PC-3 (cell line): ENCODE measurements around the gene NEUROG1. TPM values are rescaled to one million over a fixed set of nuclear protein-coding genes. Genes with fewer than 3 reads are reported as not detected.

Source experiments
- ATAC-seq: fragments of 200-7000 bp; cut with Tn5 transposase; 2 replicates; pipeline ENCODE4 v1.9.1; 2020; ENCODE audit warnings: mild to moderate bottlenecking, moderate library complexity
- BruUV-seq: library from RNA; stranded (reverse); fragments of 400-500 nt; replicated peaks from 2 replicates; lab custom pipeline; 2021; lab: Mats Ljungman, UMichigan
- CTCF ChIA-PET: fragments of 300-600 bp; sonication (Branson Sonifier 250); formaldehyde crosslinking; loops from one replicate; lab custom pipeline; 2022; ENCODE audit warnings: antibody characterized with exemption; lab: Charles Lee
- POLR2A ChIA-PET: fragments of 300-600 bp; sonication (Branson Sonifier 250); formaldehyde crosslinking; loops from one replicate; lab custom pipeline; 2022; ENCODE audit warnings: antibody characterized with exemption; ENCODE audit not compliant: unreplicated experiment; lab: Charles Lee
- DNase-seq: peaks from one replicate; pipeline ENCODE4 v3.0.0-alpha.2; 2015
- H2AFZ ChIP-seq: fragments of 300-600 bp; sonication (generic); 2 replicates; pipeline ENCODE4 v1.6.0; 2016; ENCODE audit warnings: antibody characterized with exemption, low read length
- H3F3A ChIP-seq: fragments of 300-600 bp; sonication (generic); one replicate; pipeline ENCODE4 v1.6.0; 2017; ENCODE audit warnings: antibody characterized with exemption, low read length, control low read depth, mild to moderate bottlenecking; ENCODE audit not compliant: unreplicated experiment
- H3K27ac ChIP-seq: fragments of 300-600 bp; sonication (generic); 2 replicates; pipeline ENCODE4 v1.5.1; 2016; ENCODE audit warnings: mild to moderate bottlenecking, low read length
- H3K27me3 ChIP-seq: fragments of 300-600 bp; sonication (generic); 2 replicates; pipeline ENCODE4 v1.6.1; 2016; ENCODE audit warnings: low read length, mixed read lengths
- H3K36me3 ChIP-seq: fragments of 300-600 bp; sonication (generic); 2 replicates; pipeline ENCODE4 v1.6.1; 2016; ENCODE audit warnings: low read depth, mixed run types, low read length, mixed read lengths
- H3K4me1 ChIP-seq: fragments of 300-600 bp; sonication (generic); 2 replicates; pipeline ENCODE4 v1.5.1; 2016; ENCODE audit warnings: low read length; ENCODE audit not compliant: insufficient read depth
- H3K4me2 ChIP-seq: fragments of 300-600 bp; sonication (generic); 2 replicates; pipeline ENCODE4 v1.6.0; 2016; ENCODE audit warnings: low read length
- H3K4me3 ChIP-seq: fragments of 300-600 bp; sonication (generic); 2 replicates; pipeline ENCODE4 v1.5.1; 2016; ENCODE audit warnings: mild to moderate bottlenecking, low read length, mixed read lengths
- H3K79me2 ChIP-seq: fragments of 300-600 bp; sonication (generic); 2 replicates; pipeline ENCODE4 v1.6.1; 2017; ENCODE audit warnings: low read length, mixed read lengths
- H3K9ac ChIP-seq: fragments of 300-600 bp; sonication (generic); 2 replicates; pipeline ENCODE4 v1.6.0; 2016; ENCODE audit warnings: mild to moderate bottlenecking, low read length
- H3K9me2 ChIP-seq: fragments of 300-600 bp; sonication (generic); replicated peaks from 2 replicates; pipeline ENCODE4 v1.6.1; 2016; ENCODE audit warnings: mixed run types, low read length, mixed read lengths
- H3K9me3 ChIP-seq: fragments of 300-600 bp; sonication (generic); 2 replicates; pipeline ENCODE4 v1.6.1; 2016; ENCODE audit warnings: low read length, mixed read lengths
- H4K20me1 ChIP-seq: fragments of 300-600 bp; sonication (generic); 2 replicates; pipeline ENCODE4 v1.6.1; 2016; ENCODE audit warnings: low read length, mixed read lengths
- CTCF ChIP-seq: fragments of 300-600 bp; sonication (generic); conservative IDR thresholded peaks from 2 replicates; pipeline ENCODE4 v1.5.1; 2017; ENCODE audit warnings: antibody characterized with exemption, low read depth, mild to moderate bottlenecking, low read length
- EZH2 ChIP-seq: fragments of 300-600 bp; sonication (generic); IDR thresholded peaks from one replicate; pipeline ENCODE4 v1.6.1; 2017; ENCODE audit warnings: antibody characterized with exemption, mild to moderate bottlenecking, low read length; ENCODE audit not compliant: unreplicated experiment
- EZH2phosphoT487 ChIP-seq: fragments of 300-600 bp; sonication (generic); IDR thresholded peaks from 2 replicates; pipeline ENCODE4 v1.6.1; 2018; ENCODE audit warnings: mild to moderate bottlenecking, antibody characterized with exemption, low read length, borderline replicate concordance
- intact Hi-C: fragments of 100-400 bp; cut with micrococcal nuclease; formaldehyde crosslinking; loops from 2 replicates; pipeline ENCODE4 v1.9.0; 2023
- total RNA-seq: library from RNA; depleted of rRNA; stranded (reverse); fragments of >200 nt; gene quantifications from 2 replicates; pipeline ENCODE4 v1.2.3, GENCODE V29; 2014

The NEUROG1 gene
- total RNA-seq, 1 experiment from 2014 or later, result not detected

GRCh38 chr5:135493406-135494180 lies 42.2 kb downstream of the NEUROG1 start:
- TF ChIP-seq EZH2 (no peak), CTCF (no peak), EZH2phosphoT487 (no peak)
- Histone ChIP-seq H3F3A (no peaks in the 10 kb centered on the region), H3K9ac (peak overlapping the region; percentile 36; the same call in 1 of the 2 replicates), H3K27ac (peak overlapping the region; percentile 87), H3K36me3 (no peaks in the 10 kb centered on the region), H3K4me2 (peak overlapping the region; percentile 63), H3K79me2 (no peaks in the 10 kb centered on the region), H2AFZ (peak overlapping the region; percentile 71), H3K9me2 (no peaks in the 10 kb centered on the region), H3K9me3 (no peaks in the 10 kb centered on the region), H4K20me1 (no peaks in the 10 kb centered on the region), H3K4me1 (peaks cover 53% of the 10 kb centered on the region), H3K27me3 (no peaks in the 10 kb centered on the region), H3K4me3 (no peak overlapping the region)
- no TSS peak for BruUV-seq
- CTCF ChIA-PET, result no interaction called here
- peak; percentile 86 for DNase-seq
- intact Hi-C loops, result no loop called here
- POLR2A ChIA-PET, result no interaction called here
- ATAC-seq, result peak; percentile 71

- ATAC-seq (peak; percentile 16), DNase-seq (peak; percentile 73)
- Histone ChIP-seq H3K27ac (peak overlapping the region; percentile 87), H3K79me2 (no peaks in the 10 kb centered on the region), H4K20me1 (no peaks in the 10 kb centered on the region), H3K4me2 (peak overlapping the region; percentile 63), H3F3A (no peaks in the 10 kb centered on the region), H3K36me3 (no peaks in the 10 kb centered on the region), H3K9me2 (no peaks in the 10 kb centered on the region), H3K9me3 (no peaks in the 10 kb centered on the region), H3K9ac (no peak overlapping the region), H3K4me1 (peaks cover 47% of the 10 kb centered on the region), H3K4me3 (no peak overlapping the region), H2AFZ (no peak overlapping the region), H3K27me3 (no peaks in the 10 kb centered on the region)
- intact Hi-C loops, result no loop called here
- BruUV-seq, result no TSS peak
- ChIA-PET POLR2A (no interaction called here), CTCF (no interaction called here)
- no peak for TF ChIP-seq EZH2
- TF ChIP-seq EZH2phosphoT487, result no peak
- TF ChIP-seq CTCF, result no peak
These were observed 43.5 kb downstream of the NEUROG1 start for GRCh38 chr5:135492319-135492626.

GRCh38 chr5:135491552-135492318 lies 44.0 kb downstream of the NEUROG1 start:
- peak; percentile 80 for DNase-seq
- POLR2A ChIA-PET, result no interaction called here
- Histone ChIP-seq H3K4me2 (peak overlapping the region; percentile 63), H3K27me3 (no peaks in the 10 kb centered on the region), H3K9me3 (no peaks in the 10 kb centered on the region), H3K36me3 (no peaks in the 10 kb centered on the region), H3K4me1 (peaks cover 47% of the 10 kb centered on the region), H3K4me3 (no peak overlapping the region), H3F3A (no peaks in the 10 kb centered on the region), H3K9ac (no peak overlapping the region), H3K9me2 (no peaks in the 10 kb centered on the region), H2AFZ (no peak overlapping the region), H3K79me2 (no peaks in the 10 kb centered on the region), H4K20me1 (no peaks in the 10 kb centered on the region), H3K27ac (peak overlapping the region; percentile 87)
- intact Hi-C loops, result no loop called here
- no peak for TF ChIP-seq EZH2
- TF ChIP-seq EZH2phosphoT487, result no peak
- CTCF ChIA-PET, result no interaction called here
- no TSS peak for BruUV-seq
- peak; percentile 64 for ATAC-seq
